SK-N-SH treated with all-trans-retinoic acid at 6 μM for 48 hours (cell line): Measurements from ENCODE around the gene PRR7.

ENCODE experiments used
- CREB5 ChIP-seq: fragments of 250-450 bp; sonication (Bioruptor Pico); IDR thresholded peaks from 2 replicates; pipeline ENCODE4 v1.5.1; 2020; ENCODE audit warnings: low read depth, mild to moderate bottlenecking, moderate library complexity
- PATZ1 ChIP-seq: fragments of 250-450 bp; sonication (Bioruptor Pico); IDR thresholded peaks from 2 replicates; pipeline ENCODE4 v1.8.0; 2020; ENCODE audit warnings: mild to moderate bottlenecking, moderate library complexity, borderline replicate concordance
- PPARA ChIP-seq: fragments of 250-450 bp; sonication (Bioruptor Pico); IDR thresholded peaks from 2 replicates; pipeline ENCODE4 v1.5.0; 2020; ENCODE audit warnings: mild to moderate bottlenecking, borderline replicate concordance
- RARB ChIP-seq: fragments of 250-450 bp; sonication (Bioruptor Pico); IDR thresholded peaks from 2 replicates; pipeline ENCODE4 v1.8.0; 2021; ENCODE audit warnings: mild to moderate bottlenecking, moderate library complexity
- SNAI2 ChIP-seq: fragments of 250-450 bp; sonication (Bioruptor Pico); IDR thresholded peaks from 2 replicates; pipeline ENCODE4 v1.5.0; 2020; ENCODE audit warnings: mild to moderate bottlenecking, moderate library complexity
- TSHZ2 ChIP-seq: fragments of 250-450 bp; sonication (Bioruptor Pico); IDR thresholded peaks from 2 replicates; pipeline ENCODE4 v1.5.0; 2020; ENCODE audit warnings: mild to moderate bottlenecking, moderate library complexity
- ZFP3 ChIP-seq: fragments of 250-450 bp; sonication (Bioruptor Pico); IDR thresholded peaks from 2 replicates; pipeline ENCODE4 v1.5.0; 2020; ENCODE audit warnings: mild to moderate bottlenecking, moderate library complexity
- ZFP30 ChIP-seq: fragments of 450-650 bp; formaldehyde crosslinking; IDR thresholded peaks from 2 replicates; pipeline ENCODE4 v1.5.0; 2022; ENCODE audit warnings: mild to moderate bottlenecking, moderate library complexity
- ZNF565 ChIP-seq: fragments of 450-650 bp; formaldehyde crosslinking; conservative IDR thresholded peaks from 2 replicates; pipeline ENCODE4 v1.5.0; 2020; ENCODE audit warnings: low read depth, mild to moderate bottlenecking, moderate library complexity

GRCh38 chr5:177442066-177442826, 4.4 kb upstream of the PRR7 start:
- TF ChIP-seq CREB5 (CRISPR knock-in tag) (no peak), PATZ1 (no peak), ZNF565 (CRISPR knock-in tag) (no peak), TSHZ2 (CRISPR knock-in tag) (no peak), ZFP30 (CRISPR knock-in tag) (no peak), ZFP3 (CRISPR knock-in tag) (no peak), SNAI2 (no peak), RARB (CRISPR knock-in tag) (no peak), PPARA (no peak)
